H9 (cell line): Measurements from ENCODE around the gene CUBN. TPM values are rescaled to one million over a fixed set of nuclear protein-coding genes. Genes with fewer than 3 reads are reported as not detected.

ENCODE experiments used
- DNase-seq: peaks from one replicate; pipeline ENCODE4 v3.0.0-alpha.2; 2017
- H2AFZ ChIP-seq: one replicate; pipeline ENCODE4 v1.6.1; 2013; ENCODE audit warnings: mild to moderate bottlenecking, low read length, control low read depth, moderate library complexity
- H2AK5ac ChIP-seq: 2 replicates; pipeline ENCODE4 v1.6.1; 2013; ENCODE audit warnings: low read length, control low read depth, mixed read lengths; ENCODE audit not compliant: insufficient read length
- H2BK120ac ChIP-seq: one replicate; pipeline ENCODE4 v1.6.1; 2013; ENCODE audit warnings: low read depth, mild to moderate bottlenecking, low read length, control low read depth, inconsistent platforms; ENCODE audit not compliant: poor library complexity, severe bottlenecking
- H2BK12ac ChIP-seq: 2 replicates; pipeline ENCODE4 v1.6.1; 2013; ENCODE audit warnings: low read length, control low read depth, mixed read lengths, low read depth; ENCODE audit not compliant: insufficient read length
- H2BK15ac ChIP-seq: 2 replicates; pipeline ENCODE4 v1.6.1; 2013; ENCODE audit warnings: low read depth, low read length, control low read depth
- H2BK20ac ChIP-seq: one replicate; pipeline ENCODE4 v1.6.1; 2013; ENCODE audit warnings: low read depth, mild to moderate bottlenecking, low read length, control low read depth, inconsistent platforms; ENCODE audit not compliant: poor library complexity, severe bottlenecking
- H2BK5ac ChIP-seq: 2 replicates; pipeline ENCODE4 v1.6.1; 2013; ENCODE audit warnings: low read length, control low read depth, mixed read lengths; ENCODE audit not compliant: insufficient read length
- H3K14ac ChIP-seq: 2 replicates; pipeline ENCODE4 v1.6.1; 2013; ENCODE audit warnings: low read length, control low read depth; ENCODE audit not compliant: insufficient read depth
- H3K18ac ChIP-seq: 2 replicates; pipeline ENCODE4 v1.6.1; 2013; ENCODE audit warnings: low read depth, mild to moderate bottlenecking, mixed read lengths, low read length, control low read depth; ENCODE audit not compliant: insufficient read length
- H3K23ac ChIP-seq: 2 replicates; pipeline ENCODE4 v1.6.1; 2013; ENCODE audit warnings: low read length, control low read depth, mixed read lengths, low read depth; ENCODE audit not compliant: insufficient read length
- H3K23me2 ChIP-seq: 2 replicates; pipeline ENCODE4 v1.6.1; 2013; ENCODE audit warnings: low read depth, mild to moderate bottlenecking, mixed read lengths, low read length, control low read depth; ENCODE audit not compliant: insufficient read length, poor library complexity, severe bottlenecking
- H3K27ac ChIP-seq: 2 replicates; pipeline ENCODE4 v1.5.1; 2013; ENCODE audit warnings: low read length, control low read depth, mixed read lengths, low read depth; ENCODE audit not compliant: insufficient read length
- H3K27me3 ChIP-seq: 2 replicates; pipeline ENCODE4 v1.6.1; 2013; ENCODE audit warnings: low read length, control low read depth, inconsistent platforms; ENCODE audit not compliant: insufficient read depth
- H3K4ac ChIP-seq: 2 replicates; pipeline ENCODE4 v1.6.1; 2013; ENCODE audit warnings: low read depth, mild to moderate bottlenecking, control low read depth, inconsistent platforms, low read length, moderate library complexity
- H3K4me1 ChIP-seq: 2 replicates; pipeline ENCODE4 v1.6.1; 2013; ENCODE audit warnings: low read length, control low read depth, inconsistent platforms; ENCODE audit not compliant: insufficient read depth
- H3K4me2 ChIP-seq: 2 replicates; pipeline ENCODE4 v1.6.1; 2013; ENCODE audit warnings: low read length, control low read depth, mixed read lengths; ENCODE audit not compliant: insufficient read length, insufficient read depth
- H3K56ac ChIP-seq: 2 replicates; pipeline ENCODE4 v1.6.1; 2013; ENCODE audit warnings: low read depth, mild to moderate bottlenecking, mixed read lengths, low read length, control low read depth; ENCODE audit not compliant: insufficient read length
- H3K79me1 ChIP-seq: 2 replicates; pipeline ENCODE4 v1.6.1; 2013; ENCODE audit warnings: low read depth, mild to moderate bottlenecking, moderate library complexity, low read length, control low read depth, inconsistent platforms; ENCODE audit not compliant: insufficient read depth, poor library complexity, severe bottlenecking
- H3K79me2 ChIP-seq: 2 replicates; pipeline ENCODE4 v1.6.1; 2013; ENCODE audit warnings: low read length, control low read depth, inconsistent platforms; ENCODE audit not compliant: insufficient read depth
- H3K9ac ChIP-seq: 2 replicates; pipeline ENCODE4 v1.6.1; 2013; ENCODE audit warnings: low read length, control low read depth, mixed read lengths; ENCODE audit not compliant: insufficient read length; ENCODE audit errors: extremely low read depth
- H3K9me3 ChIP-seq: one replicate; pipeline ENCODE4 v1.6.1; 2013; ENCODE audit warnings: low read depth, low read length, inconsistent platforms; ENCODE audit not compliant: control insufficient read depth
- H3T11ph ChIP-seq: one replicate; pipeline ENCODE4 v1.6.1; 2013; ENCODE audit warnings: mild to moderate bottlenecking, low read length, control low read depth, inconsistent platforms
- H4K20me1 ChIP-seq: one replicate; pipeline ENCODE4 v1.6.1; 2013; ENCODE audit not compliant: control insufficient read depth, insufficient read length, insufficient read depth
- H4K5ac ChIP-seq: 2 replicates; pipeline ENCODE4 v1.6.1; 2013; ENCODE audit warnings: low read depth, mild to moderate bottlenecking, mixed read lengths, low read length, control low read depth; ENCODE audit not compliant: insufficient read length
- H4K8ac ChIP-seq: replicated peaks from 2 replicates; pipeline ENCODE4 v1.6.1; 2013; ENCODE audit warnings: low read length, control low read depth, mixed read lengths, low read depth; ENCODE audit not compliant: insufficient read length
- H4K91ac ChIP-seq: 2 replicates; pipeline ENCODE4 v1.6.1; 2013; ENCODE audit warnings: low read depth, mild to moderate bottlenecking, moderate library complexity, mixed read lengths, low read length, control low read depth; ENCODE audit not compliant: insufficient read length
- H3K27ac Mint-ChIP-seq, 3 experiments: 2 replicates in 2 of 3; 3 replicates in 1 of 3; pipeline ENCODE4 v1.8.0; 2020 to 2021; ENCODE audit warnings: mixed read lengths in 3 of 3, mild to moderate bottlenecking in 1 of 3, moderate library complexity in 1 of 3
- H3K27me3 Mint-ChIP-seq: 2 replicates; pipeline ENCODE4 v1.8.0; 2021; ENCODE audit warnings: low read depth, mild to moderate bottlenecking, moderate library complexity, mixed read lengths
- H3K36me3 Mint-ChIP-seq, 3 experiments: 2 replicates in 2 of 3; 3 replicates in 1 of 3; pipeline ENCODE4 v1.8.0; 2020 to 2021; ENCODE audit warnings: low read depth in 3 of 3, mixed read lengths in 3 of 3; ENCODE audit not compliant: insufficient read depth in 1 of 3
- H3K4me1 Mint-ChIP-seq, 2 experiments: 2 replicates each; pipeline ENCODE4 v1.8.0; 2020; ENCODE audit warnings: mixed read lengths in 2 of 2
- H3K4me3 Mint-ChIP-seq, 2 experiments: 2 replicates in 1 of 2; 3 replicates in 1 of 2; pipeline ENCODE4 v1.8.0; 2020 to 2021; ENCODE audit warnings: mild to moderate bottlenecking in 2 of 2, mixed read lengths in 2 of 2, moderate library complexity in 1 of 2
- H3K9me3 Mint-ChIP-seq, 2 experiments: 2 replicates in 1 of 2; 3 replicates in 1 of 2; pipeline ENCODE4 v1.8.0; 2020; ENCODE audit warnings: mild to moderate bottlenecking in 2 of 2, mixed read lengths in 2 of 2, moderate library complexity in 1 of 2
- CTCF ChIP-seq: fragments of 200-600 bp; sonication (generic); conservative IDR thresholded peaks from 3 replicates; pipeline ENCODE4 v1.8.0; 2021; ENCODE audit warnings: antibody characterized with exemption, mild to moderate bottlenecking
- WGBS: extraction: QIAGEN DNeasy Blood & Tissue Kit; methylation state at CpG from one replicate; pipeline ENCODE4 v1.1.7; 2013; ENCODE audit warnings: missing lambda C conversion rate, low lambda C conversion rate, mixed read lengths; ENCODE audit not compliant: insufficient read length; ENCODE audit errors: extremely low coverage; 5-methylcytosine and 5-hydroxymethylcytosine counted together
- total RNA-seq: library from RNA; stranded (reverse); gene quantifications from 2 replicates; pipeline ENCODE4 v1.2.1, GENCODE V29; 2021

CUBN gene
- total RNA-seq, 1 experiment from 2014 or later, result 0.26 TPM

- H3K36me3 Mint-ChIP-seq, result no peaks in the 10 kb centered on the region; a peak in 1 of 7 replicates
- WGBS, result no CpG with 5 or more reads among the region's 2 CpGs
Measured at GRCh38 chr10:17144032-17144431, 14.4 kb upstream of the CUBN start.

More at GRCh38 chr10:17144032-17144431, 14.4 kb upstream of the CUBN start:
- Histone ChIP-seq H2AK5ac (no peak overlapping the region), H3K79me2 (no peaks in the 10 kb centered on the region), H4K8ac (no peak overlapping the region), H3K14ac (no peak overlapping the region), H3K27ac (no peak overlapping the region), H2BK20ac (no peak overlapping the region), H3K9ac (no peak overlapping the region), H4K20me1 (no peaks in the 10 kb centered on the region), H3K23ac (no peak overlapping the region), H3K4ac (no peak overlapping the region), H3K4me2 (no peak overlapping the region), H4K91ac (no peak overlapping the region), H3K27me3 (no peaks in the 10 kb centered on the region; the same call in 1 of the 2 replicates), H3K23me2 (no peaks in the 10 kb centered on the region), H3T11ph (no peak overlapping the region), H2BK120ac (no peak overlapping the region), H2BK12ac (no peak overlapping the region), H2BK15ac (no peak overlapping the region), H2AFZ (no peak overlapping the region), H3K79me1 (no peaks in the 10 kb centered on the region), H3K4me1 (no peaks in the 10 kb centered on the region), H3K18ac (no peak overlapping the region), H2BK5ac (no peak overlapping the region), H4K5ac (no peak overlapping the region), H3K56ac (no peak overlapping the region), H3K9me3 (no peaks in the 10 kb centered on the region)
- no peak for TF ChIP-seq CTCF
- H3K4me3 Mint-ChIP-seq, result no peak overlapping the region
- peaks cover 9 to 10% of the 10 kb centered on the region in 2 experiments for H3K4me1 Mint-ChIP-seq
- DNase-seq, result no peak
- no peaks in the 10 kb centered on the region for H3K27me3 Mint-ChIP-seq
- no peaks in the 10 kb centered on the region for H3K9me3 Mint-ChIP-seq
- no peak overlapping the region for H3K27ac Mint-ChIP-seq
